Thyroid gland (tissue), 4 donors: ENCODE data around the gene FOXS1.

ENCODE experiments used
- POLR2A ChIP-seq, 2 donors: fragments of 450-650 bp; IDR thresholded peaks; one replicate each; pipeline ENCODE4 v1.6.1; 2017; ENCODE audit warnings: antibody characterized with exemption in 2 of 2, mild to moderate bottlenecking in 2 of 2, moderate library complexity in 1 of 2
- TF ChIP-seq, protein P1 (sequence below), 6 experiments: fragments of 200-600 bp in 3 of 6; fragments of 450-650 bp in 3 of 6; sonication (generic) in 3 of 6; IDR thresholded peaks; one replicate each; pipeline ENCODE4 v1.5.1; 2016 to 2019; ENCODE audit warnings: antibody characterized with exemption in 6 of 6, mild to moderate bottlenecking in 2 of 6, inconsistent platforms in 1 of 6, moderate library complexity in 1 of 6

DNA sequence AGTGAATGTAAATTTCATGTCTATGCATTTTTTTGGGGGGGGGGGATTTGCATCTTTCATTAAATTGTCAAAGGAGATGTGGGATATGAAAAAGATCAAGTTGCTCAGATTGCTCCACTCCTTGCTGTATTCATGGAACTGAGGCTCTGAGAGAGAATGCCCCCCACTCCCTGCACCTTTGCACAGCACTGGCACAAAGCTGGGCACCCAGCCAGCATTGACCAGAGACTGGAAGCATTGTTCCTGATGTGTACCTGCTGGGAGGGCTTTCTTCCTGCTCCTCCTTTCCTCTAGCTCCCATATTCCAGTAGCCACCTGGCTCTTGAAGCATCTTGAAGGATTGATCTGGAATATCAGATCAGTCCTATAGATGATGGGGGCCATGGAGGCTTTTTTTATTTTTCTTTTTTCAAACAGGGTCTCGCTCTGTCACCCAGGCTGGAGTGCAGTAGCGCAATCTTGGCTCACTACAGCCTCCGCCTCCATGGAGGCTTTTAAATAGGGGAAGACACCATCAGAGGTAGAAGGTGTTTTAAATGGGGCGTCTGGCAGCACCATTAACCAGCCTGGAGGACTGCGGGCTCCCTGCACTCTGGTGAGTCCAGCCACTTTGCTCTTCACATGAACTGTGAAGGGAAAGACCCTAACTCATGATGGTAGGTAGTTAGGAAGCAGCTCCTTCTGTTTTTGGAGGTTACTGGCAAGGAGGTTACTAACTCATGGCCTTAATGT, 14.0 kb upstream of the FOXS1 start:
- TF ChIP-seq, protein P1, sequence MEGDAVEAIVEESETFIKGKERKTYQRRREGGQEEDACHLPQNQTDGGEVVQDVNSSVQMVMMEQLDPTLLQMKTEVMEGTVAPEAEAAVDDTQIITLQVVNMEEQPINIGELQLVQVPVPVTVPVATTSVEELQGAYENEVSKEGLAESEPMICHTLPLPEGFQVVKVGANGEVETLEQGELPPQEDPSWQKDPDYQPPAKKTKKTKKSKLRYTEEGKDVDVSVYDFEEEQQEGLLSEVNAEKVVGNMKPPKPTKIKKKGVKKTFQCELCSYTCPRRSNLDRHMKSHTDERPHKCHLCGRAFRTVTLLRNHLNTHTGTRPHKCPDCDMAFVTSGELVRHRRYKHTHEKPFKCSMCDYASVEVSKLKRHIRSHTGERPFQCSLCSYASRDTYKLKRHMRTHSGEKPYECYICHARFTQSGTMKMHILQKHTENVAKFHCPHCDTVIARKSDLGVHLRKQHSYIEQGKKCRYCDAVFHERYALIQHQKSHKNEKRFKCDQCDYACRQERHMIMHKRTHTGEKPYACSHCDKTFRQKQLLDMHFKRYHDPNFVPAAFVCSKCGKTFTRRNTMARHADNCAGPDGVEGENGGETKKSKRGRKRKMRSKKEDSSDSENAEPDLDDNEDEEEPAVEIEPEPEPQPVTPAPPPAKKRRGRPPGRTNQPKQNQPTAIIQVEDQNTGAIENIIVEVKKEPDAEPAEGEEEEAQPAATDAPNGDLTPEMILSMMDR (IDR thresholded peaks at IDR 0.05) = no peak
- no peak for TF ChIP-seq POLR2A (IDR thresholded peaks at IDR 0.05)
